ENCODE results near the gene MRPS14. TPM values are rescaled to one million over a fixed set of nuclear protein-coding genes. Genes with fewer than 3 reads are reported as not detected.

The MRPS14 gene
- total and polyA plus RNA-seq, 9 of the 15 experiments (the other 6 are each of a cell fraction or from before 2014, with no cell fraction given) = 38.1 to 231 (median 54.9) TPM

- TF ChIP-seq ZNF449 (CRISPR knock-in tag; IDR thresholded peaks at IDR 0.05) (no peak), ZBTB49 (CRISPR knock-in tag; IDR thresholded peaks at IDR 0.05; ENCODE audit: borderline replicate concordance) (no peak), OTX1 (CRISPR knock-in tag; IDR thresholded peaks at IDR 0.05) (peak; percentile 41; the same call in 1 of the 2 replicates), TEAD4 (IDR thresholded peaks at IDR 0.05; ENCODE audit: low read length) (peak; percentile 82), TEAD4 (CRISPR knock-in tag; IDR thresholded peaks at IDR 0.05; ENCODE audit: borderline replicate concordance) (0 out of 2 replicates have a peak, but pooled peaks have one; percentile 33), PTRF (tag; IDR thresholded peaks at IDR 0.05) (no peak), PRPF4 (IDR thresholded peaks at IDR 0.05; ENCODE audit: insufficient read depth, low read depth, low read length, poor library complexity, severe bottlenecking) (peak; percentile 73), ZNF133 (CRISPR knock-in tag; IDR thresholded peaks at IDR 0.05) (no peak), ELF2 (CRISPR knock-in tag; IDR thresholded peaks at IDR 0.05) (no peak), HDAC6 (IDR thresholded peaks at IDR 0.05; ENCODE audit: low read depth, low read length) (no peak), RERE (CRISPR knock-in tag; IDR thresholded peaks at IDR 0.05; ENCODE audit: borderline replicate concordance) (no peak), SREBF1 (IDR thresholded peaks at IDR 0.05; ENCODE audit: borderline replicate concordance, low read depth, low read length) (peak; percentile 69; the same call in 1 of the 2 replicates), ZBTB17 (CRISPR knock-in tag; IDR thresholded peaks at IDR 0.05) (0 out of 2 replicates have a peak, but pooled peaks have one; percentile 49), NBN (IDR thresholded peaks at IDR 0.05; ENCODE audit: low read depth) (0 out of 2 replicates have a peak, but pooled peaks have one; percentile 30), NFE2L1 (tag; IDR thresholded peaks at IDR 0.05; ENCODE audit: borderline replicate concordance, low read depth) (no peak)
Measured at GRCh38 chr1:175023043-175023921, at the start of gene MRPS14 (continued).

Measured in K562 (cell line).